IMR-90 (cell line): Measurements from ENCODE around the gene SLC28A3. TPM values are rescaled to one million over a fixed set of nuclear protein-coding genes. Genes with fewer than 3 reads are reported as not detected.

Experiments used
- ATAC-seq: fragments of 200-7000 bp; cut with Tn5 transposase; 2 replicates; pipeline ENCODE4 v1.9.1; 2020; ENCODE audit warnings: low read depth, mild to moderate bottlenecking, moderate library complexity
- BruUV-seq: library from RNA; stranded (reverse); fragments of 400-500 nt; replicated peaks from 2 replicates; lab custom pipeline; 2021; lab: Mats Ljungman, UMichigan
- CTCF ChIA-PET: fragments of 300-600 bp; formaldehyde crosslinking; extraction: SDS; loops from one replicate; lab custom pipeline; 2021; ENCODE audit warnings: antibody characterized with exemption; lab: Yijun Ruan, JAX
- POLR2A ChIA-PET: fragments of 300-600 bp; sonication (Branson Sonifier 250); formaldehyde crosslinking; loops from one replicate; lab custom pipeline; 2022; ENCODE audit warnings: antibody characterized with exemption; ENCODE audit not compliant: unreplicated experiment; lab: Charles Lee
- DNase-seq: peaks from one replicate; pipeline ENCODE4 v3.0.0; 2013
- H2AFZ ChIP-seq: replicated peaks from 2 replicates; pipeline ENCODE3; 2013; ENCODE audit warnings: low read length, mild to moderate bottlenecking; ENCODE audit not compliant: poor library complexity
- H2AK5ac ChIP-seq: 2 replicates; pipeline ENCODE4 v1.6.1; 2013; ENCODE audit warnings: low read depth, low read length, inconsistent platforms
- H2AK9ac ChIP-seq: replicated peaks from 2 replicates; pipeline ENCODE3; 2013; ENCODE audit warnings: mild to moderate bottlenecking, low read depth, low read length, moderate library complexity; ENCODE audit not compliant: poor library complexity
- H2BK120ac ChIP-seq: 2 replicates; pipeline ENCODE4 v1.6.1; 2013; ENCODE audit warnings: low read depth, low read length, inconsistent platforms
- H2BK15ac ChIP-seq: 3 replicates; pipeline ENCODE4 v1.6.1; 2013; ENCODE audit warnings: low read depth, low read length, inconsistent platforms
- H2BK20ac ChIP-seq: 2 replicates; pipeline ENCODE4 v1.6.1; 2013; ENCODE audit warnings: low read depth, mild to moderate bottlenecking, inconsistent platforms, low read length, moderate library complexity
- H2BK5ac ChIP-seq: 2 replicates; pipeline ENCODE4 v1.6.1; 2013; ENCODE audit warnings: mild to moderate bottlenecking, low read depth, low read length, inconsistent platforms; ENCODE audit not compliant: poor library complexity, severe bottlenecking
- H3K14ac ChIP-seq: replicated peaks from 2 replicates; pipeline ENCODE4 v1.6.1; 2013; ENCODE audit warnings: low read depth, low read length, inconsistent platforms
- H3K18ac ChIP-seq: 2 replicates; pipeline ENCODE4 v1.6.1; 2013; ENCODE audit warnings: low read depth, low read length, control low read depth
- H3K23ac ChIP-seq: 2 replicates; pipeline ENCODE4 v1.6.1; 2013; ENCODE audit warnings: low read depth, low read length, inconsistent platforms
- H3K27ac ChIP-seq: 2 replicates; pipeline ENCODE4 v1.5.1; 2013; ENCODE audit warnings: mild to moderate bottlenecking, control low read depth, low read length; ENCODE audit not compliant: insufficient read depth
- H3K27me3 ChIP-seq: 2 replicates; pipeline ENCODE4 v1.6.1; 2013; ENCODE audit warnings: low read length; ENCODE audit not compliant: control insufficient read depth, insufficient read depth
- H3K36me3 ChIP-seq: 2 replicates; pipeline ENCODE4 v1.6.1; 2013; ENCODE audit warnings: low read length, mixed read lengths; ENCODE audit not compliant: control insufficient read depth, insufficient read depth
- H3K4ac ChIP-seq: 2 replicates; pipeline ENCODE4 v1.6.1; 2013; ENCODE audit warnings: low read depth, low read length, inconsistent platforms
- H3K4me1 ChIP-seq: 2 replicates; pipeline ENCODE4 v1.6.1; 2013; ENCODE audit warnings: low read length, mixed read lengths; ENCODE audit not compliant: control insufficient read depth, insufficient read depth
- H3K4me2 ChIP-seq: 2 replicates; pipeline ENCODE4 v1.6.1; 2013; ENCODE audit warnings: low read depth, mild to moderate bottlenecking, control low read depth, low read length, moderate library complexity
- H3K4me3 ChIP-seq: 2 replicates; pipeline ENCODE4 v1.5.1; 2013; ENCODE audit warnings: low read depth, mild to moderate bottlenecking, control low read depth, low read length, moderate library complexity; ENCODE audit not compliant: insufficient read depth
- H3K56ac ChIP-seq: 2 replicates; pipeline ENCODE4 v1.6.1; 2013; ENCODE audit warnings: low read length, inconsistent platforms; ENCODE audit not compliant: insufficient read depth; ENCODE audit errors: extremely low read depth
- H3K79me1 ChIP-seq, 2 experiments: 2 replicates each; pipeline ENCODE4 v1.6.1; 2013; ENCODE audit warnings: low read length in 2 of 2, inconsistent platforms in 1 of 2, low read depth in 1 of 2
- H3K9ac ChIP-seq: 2 replicates; pipeline ENCODE4 v1.6.1; 2013; ENCODE audit warnings: low read depth, low read length, control low read depth
- H3K9me1 ChIP-seq: 2 replicates; pipeline ENCODE4 v1.6.1; 2013; ENCODE audit warnings: low read length, inconsistent platforms; ENCODE audit not compliant: insufficient read depth
- H3K9me3 ChIP-seq: 2 replicates; pipeline ENCODE4 v1.6.1; 2013; ENCODE audit warnings: low read length; ENCODE audit not compliant: control insufficient read depth, insufficient read depth
- H4K20me1 ChIP-seq: 2 replicates; pipeline ENCODE4 v1.6.1; 2013; ENCODE audit warnings: low read length, inconsistent platforms; ENCODE audit not compliant: insufficient read depth
- H4K5ac ChIP-seq: 2 replicates; pipeline ENCODE4 v1.6.1; 2013; ENCODE audit warnings: mild to moderate bottlenecking, low read depth, low read length, control low read depth
- H4K8ac ChIP-seq, 2 experiments: 2 replicates each; pipeline ENCODE4 v1.6.1; 2013; ENCODE audit warnings: low read depth in 2 of 2, low read length in 2 of 2, control low read depth in 1 of 2, inconsistent platforms in 1 of 2
- H4K91ac ChIP-seq: 2 replicates; pipeline ENCODE4 v1.6.1; 2013; ENCODE audit warnings: low read depth, low read length, inconsistent platforms; ENCODE audit not compliant: insufficient read depth
- CHD1 ChIP-seq: IDR thresholded peaks from 2 replicates; pipeline ENCODE4 v1.6.1; 2012; ENCODE audit warnings: low read depth, low read length, improper control_type of control experiment
- CTCF ChIP-seq: conservative IDR thresholded peaks from 2 replicates; pipeline ENCODE4 v1.5.1; 2012; ENCODE audit warnings: mild to moderate bottlenecking, low read depth, low read length, improper control_type of control experiment
- RFX5 ChIP-seq: IDR thresholded peaks from 2 replicates; pipeline ENCODE4 v1.8.0; 2012; ENCODE audit warnings: low read depth, mild to moderate bottlenecking, low read length, moderate library complexity
- USF2 ChIP-seq: fragments of 150-350 bp; IDR thresholded peaks from 2 replicates; pipeline ENCODE4 v1.6.1; 2017; ENCODE audit warnings: mild to moderate bottlenecking, antibody characterized with exemption, low read length, low read depth
- WGBS, 2 experiments: methylation state at CpG; one replicate each; pipeline versions ENCODE4 v1.1.5 to v1.1.7; 2013; ENCODE audit warnings: missing lambda C conversion rate in 2 of 2; ENCODE audit not compliant: insufficient read length in 1 of 2; ENCODE audit errors: extremely low coverage in 2 of 2; 5-methylcytosine and 5-hydroxymethylcytosine counted together
- dilution Hi-C: fragments of 300-500 bp; cut with HindIII; formaldehyde crosslinking; loops from one replicate; pipeline ENCODE4 v1.14.3; 2018; ENCODE audit warnings: low sequenced_read_pairs; ENCODE audit not compliant: unreplicated experiment
- in situ Hi-C: fragments of 300-500 bp; cut with MboI; formaldehyde crosslinking; loops from 3 replicates; pipeline ENCODE4 v1.14.3; 2019; ENCODE audit warnings: low sequenced_read_pairs, inconsistent platforms, mixed read lengths
- intact Hi-C: fragments of 100-400 bp; cut with micrococcal nuclease; formaldehyde crosslinking; loops from 2 replicates; pipeline ENCODE4 v1.10.0; 2022
- polyA plus RNA-seq, 3 experiments: library from polyadenylated mRNA; depleted of rRNA; stranded (reverse); fragments of >200 nt; gene quantifications; 2 replicates each; pipeline ENCODE4 v1.2.3, GENCODE V29; 2012; ENCODE audit warnings: low replicate concordance in 1 of 3
- total RNA-seq: library from RNA; depleted of rRNA; stranded (reverse); fragments of >200 nt; gene quantifications from 2 replicates; pipeline ENCODE4 v1.2.3, GENCODE V29; 2012

SLC28A3 gene
- total and polyA plus RNA-seq, 2 of the 4 experiments (the other 2 are of a cell fraction), result 1.1 to 2.2 TPM

GRCh38 chr9:84238652-84239051 lies 101.9 kb downstream of the SLC28A3 start:
- peak overlapping the region; percentile 5 for H2BK5ac ChIP-seq
- DNase-seq (no peak), ATAC-seq (no peak; the same call in 1 of the 2 replicates)

More at GRCh38 chr9:84238652-84239051, 101.9 kb downstream of the SLC28A3 start:
- Histone ChIP-seq H3K14ac (no peak overlapping the region), H3K4me3 (no peak overlapping the region), H3K9me3 (peaks cover 6% of the 10 kb centered on the region), H3K4me2 (no peak overlapping the region), H2AK9ac (no peak overlapping the region), H4K20me1 (no peaks in the 10 kb centered on the region), H3K27me3 (0 out of 2 replicates have a peak, but pooled peaks cover 3% of the 10 kb centered on the region), H3K4ac (peak overlapping the region; percentile 51; the same call in 1 of the 2 replicates), H3K18ac (peak overlapping the region; percentile 9), H4K5ac (peak overlapping the region; percentile 26), H4K8ac (peak overlapping the region in 1 of 2 experiments; percentile 54; a peak in 1 of 4 replicates), H2AFZ (peak overlapping the region; percentile 28), H2BK120ac (peak overlapping the region; percentile 46; the same call in 1 of the 2 replicates), H2AK5ac (no peak overlapping the region), H3K4me1 (no peaks in the 10 kb centered on the region), H3K36me3 (no peaks in the 10 kb centered on the region), H3K9me1 (no peaks in the 10 kb centered on the region), H2BK20ac (peak overlapping the region; percentile 47; the same call in 1 of the 2 replicates), H3K27ac (no peak overlapping the region), H4K91ac (no peak overlapping the region), H3K79me1 (no peaks in the 10 kb centered on the region), H3K9ac (no peak overlapping the region), H3K56ac (no peak overlapping the region), H2BK15ac (no peak overlapping the region), H3K23ac (no peak overlapping the region)
- no peak for TF ChIP-seq CHD1
- TF ChIP-seq CTCF, result 0 out of 2 replicates have a peak, but pooled peaks have one; percentile 6
- no peak for TF ChIP-seq USF2
- no peak for TF ChIP-seq RFX5
- dilution Hi-C loops, result no loop called here
- ChIA-PET CTCF (interaction anchor here (0.6 to 1.4 kb wide), 3 partner anchors 13 to 67 kb away, joined by 3 to 5 read pairs (median 3); no protein-coding TSS in a partner anchor), POLR2A (no interaction called here)
- intact Hi-C loops, result loop anchor here (5.0 kb wide), 1 partner anchor 51 kb away; no protein-coding TSS in a partner anchor
- in situ Hi-C loops, result no loop called here
- no TSS peak for BruUV-seq
- WGBS, 2 experiments, result 60% methylated on average over 4 of the region's 4 CpGs; no CpG with 5 or more reads in 1 of the 2 experiments
